Chondrocyte (in vitro differentiated cells): ENCODE measurements around the gene HOXB5. TPM values are rescaled to one million over a fixed set of nuclear protein-coding genes. Genes with fewer than 3 reads are reported as not detected.
A peak's percentile ranks its signal among the peaks of the same experiment; 100 is the strongest.

Source experiments
- DNase-seq: peaks from one replicate; pipeline ENCODE4 v3.0.0; 2021; ENCODE audit warnings: mixed read lengths, low spot score
- H3K27ac Mint-ChIP-seq: one replicate; pipeline ENCODE4 v1.8.0; 2021; ENCODE audit warnings: mild to moderate bottlenecking, moderate library complexity, mixed read lengths; ENCODE audit not compliant: unreplicated experiment
- H3K27me3 Mint-ChIP-seq: 2 replicates; pipeline ENCODE4 v1.8.0; 2021; ENCODE audit warnings: low read depth, mixed read lengths
- H3K36me3 Mint-ChIP-seq: 2 replicates; pipeline ENCODE4 v1.8.0; 2021; ENCODE audit warnings: low read depth, mixed read lengths
- H3K4me1 Mint-ChIP-seq: 2 replicates; pipeline ENCODE4 v1.8.0; 2021; ENCODE audit warnings: low read depth, mild to moderate bottlenecking, mixed read lengths
- H3K4me3 Mint-ChIP-seq: one replicate; pipeline ENCODE4 v1.8.0; 2021; ENCODE audit warnings: mild to moderate bottlenecking, moderate library complexity, mixed read lengths; ENCODE audit not compliant: unreplicated experiment
- H3K9me3 Mint-ChIP-seq: 2 replicates; pipeline ENCODE4 v1.8.0; 2021; ENCODE audit warnings: low read depth, mixed read lengths
- CTCF ChIP-seq: fragments of 200-600 bp; sonication (generic); IDR thresholded peaks from 2 replicates; pipeline ENCODE4 v1.5.0; 2021; ENCODE audit warnings: antibody characterized with exemption, mild to moderate bottlenecking, moderate library complexity
- total RNA-seq: library from RNA; stranded (reverse); gene quantifications from 3 replicates; pipeline ENCODE4 v1.2.1, GENCODE V29; 2021

HOXB5 gene
- total RNA-seq, 1 donor from 2014 or later, result not detected

DNA sequence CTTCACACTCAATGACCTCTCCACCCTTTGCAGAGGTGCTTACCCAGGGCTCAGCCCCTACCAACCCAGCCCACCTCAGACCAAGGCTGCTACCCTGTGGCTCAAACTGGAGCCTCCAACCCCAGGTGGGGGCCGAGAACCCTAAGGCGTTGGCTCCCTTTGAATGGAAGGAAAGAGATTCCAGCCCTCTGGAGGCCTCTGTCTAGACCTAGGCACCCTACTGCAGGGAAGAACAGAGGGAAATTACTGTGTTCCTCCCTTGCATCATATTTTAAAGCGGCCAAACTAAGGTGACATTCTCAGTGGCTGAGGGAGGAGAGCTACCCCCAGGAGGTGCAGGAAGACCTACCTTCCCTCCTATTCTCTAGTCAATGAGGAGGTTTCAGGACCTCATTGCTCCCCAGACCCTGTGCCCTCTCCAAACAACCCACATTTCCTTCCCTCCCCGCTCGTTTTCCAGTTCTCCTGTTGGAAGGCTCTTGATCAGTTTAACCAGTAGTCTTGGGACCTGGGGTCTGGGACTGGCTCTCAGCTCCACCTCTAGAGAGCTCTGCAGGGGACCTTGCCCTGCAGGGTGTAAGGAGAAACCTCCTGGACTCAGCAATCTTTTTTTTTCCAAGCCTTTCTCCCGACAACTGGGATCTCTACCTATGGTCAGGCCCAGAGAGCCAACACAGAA lies 27.0 kb upstream of the HOXB5 start:
- no peak for TF ChIP-seq CTCF
- Mint-ChIP-seq H3K27me3 (peaks cover 85% of the 10 kb centered on the region), H3K4me1 (peaks cover 10% of the 10 kb centered on the region), H3K9me3 (no peaks in the 10 kb centered on the region), H3K27ac (no peak overlapping the region), H3K4me3 (no peak overlapping the region), H3K36me3 (peaks cover 5% of the 10 kb centered on the region)
- DNase-seq, result no peak

DNA sequence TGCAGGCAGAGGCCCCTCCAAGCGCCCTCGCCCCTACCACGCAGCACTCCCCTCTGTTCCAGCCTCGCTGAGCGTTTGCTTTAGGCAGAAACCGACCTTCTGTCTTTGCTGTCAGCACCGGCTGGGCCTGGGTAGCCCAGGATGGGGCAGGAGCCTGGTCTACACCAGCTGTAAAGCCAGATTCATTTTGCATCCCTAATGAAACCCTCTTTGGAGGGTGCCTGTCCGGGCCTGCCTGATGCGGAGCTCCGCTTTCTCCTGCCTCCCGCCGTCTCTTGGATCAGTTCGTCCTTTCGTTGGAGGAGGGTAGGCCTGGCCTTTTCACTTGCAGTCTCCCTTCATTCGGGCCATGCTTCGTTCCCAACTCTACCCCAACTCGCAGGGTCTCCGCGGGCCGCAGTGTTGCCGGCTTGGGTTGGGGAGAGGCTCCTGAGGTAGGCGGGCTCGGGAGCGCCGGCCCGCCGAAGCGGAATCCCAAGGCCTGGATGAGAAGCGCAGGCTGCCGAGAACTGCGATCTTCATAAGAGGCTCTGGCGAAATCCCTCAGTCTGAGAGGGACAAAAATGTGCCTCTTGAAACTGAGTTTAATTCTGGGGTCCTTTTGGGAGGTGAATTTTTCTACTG lies 26.4 kb upstream of the HOXB5 start:
- H3K27me3 Mint-ChIP-seq, result peaks cover 88% of the 10 kb centered on the region
- H3K36me3 Mint-ChIP-seq, result peaks cover 5% of the 10 kb centered on the region
- DNase-seq, result no peak
- H3K27ac Mint-ChIP-seq, result no peak overlapping the region
- peaks cover 7% of the 10 kb centered on the region for H3K4me1 Mint-ChIP-seq
- H3K4me3 Mint-ChIP-seq, result no peak overlapping the region
- no peak for TF ChIP-seq CTCF
- H3K9me3 Mint-ChIP-seq, result no peaks in the 10 kb centered on the region

- Mint-ChIP-seq H3K9me3 (no peaks in the 10 kb centered on the region), H3K36me3 (peaks cover 5% of the 10 kb centered on the region), H3K4me3 (no peak overlapping the region), H3K27me3 (peaks cover 88% of the 10 kb centered on the region), H3K27ac (no peak overlapping the region), H3K4me1 (peaks cover 7% of the 10 kb centered on the region)
- TF ChIP-seq CTCF, result peak; percentile 97
- no peak for DNase-seq
These were observed 24.8 kb upstream of the HOXB5 start for GRCh38 chr17:48618256-48618896.

GRCh38 chr17:48617471-48618255 lies 24.1 kb upstream of the HOXB5 start:
- peaks cover 87% of the 10 kb centered on the region for H3K27me3 Mint-ChIP-seq
- no peak overlapping the region for H3K27ac Mint-ChIP-seq
- H3K9me3 Mint-ChIP-seq, result no peaks in the 10 kb centered on the region
- peaks cover 12% of the 10 kb centered on the region for H3K4me1 Mint-ChIP-seq
- H3K36me3 Mint-ChIP-seq, result peaks cover 4% of the 10 kb centered on the region
- H3K4me3 Mint-ChIP-seq, result no peak overlapping the region
- no peak for DNase-seq
- TF ChIP-seq CTCF, result no peak
